ENCODE data around the gene BCAP29. TPM values are rescaled to one million over a fixed set of nuclear protein-coding genes. Genes with fewer than 3 reads are reported as not detected.

BCAP29 gene
- total and polyA plus RNA-seq, 8 donors: 15.2 to 27.6 (median 19.5) TPM

GRCh38 chr7:107582875-107583274 lies 2.8 kb downstream of the BCAP29 start:
- FAIRE-seq (no peak), ATAC-seq (no peak), DNase-seq (no peak)
- H3K27me3 ChIP-seq: no peaks in the 10 kb centered on the region
- TF ChIP-seq CTCF (IDR thresholded peaks at IDR 0.05): no peak
- intact Hi-C loops (cut with DNase I): no loop called here
- no peaks in the 10 kb centered on the region for H3K9me3 ChIP-seq
- H3K36me3 ChIP-seq: no peaks in the 10 kb centered on the region
- no peak overlapping the region for H3K4me3 ChIP-seq
- no peak overlapping the region for H3K27ac ChIP-seq
- peaks cover 0 to 19% (median 9%) of the 10 kb centered on the region in 3 donors for H3K4me1 ChIP-seq
- 90 to 96% methylated on average over 2 of the region's 2 CpGs for WGBS, 2 donors

- WGBS, 2 donors: 84 to 91% methylated on average over 2 of the region's 2 CpGs
- DNase-seq (no peak), ATAC-seq (no peak), FAIRE-seq (no peak)
- intact Hi-C loops (cut with DNase I): no loop called here
- no peaks in the 10 kb centered on the region for H3K27me3 ChIP-seq
- H3K4me1 ChIP-seq: peaks cover 0 to 19% (median 9%) of the 10 kb centered on the region in 3 donors
- H3K9me3 ChIP-seq: no peaks in the 10 kb centered on the region
- no peak overlapping the region for H3K4me3 ChIP-seq
- TF ChIP-seq CTCF (IDR thresholded peaks at IDR 0.05): no peak
- no peaks in the 10 kb centered on the region for H3K36me3 ChIP-seq
- H3K27ac ChIP-seq: no peak overlapping the region
These were observed 4.7 kb downstream of the BCAP29 start for GRCh38 chr7:107584716-107585115.

GRCh38 chr7:107588529-107589130 lies 8.6 kb downstream of the BCAP29 start:
- no peak for FAIRE-seq
- WGBS, 2 donors: 92 to 95% methylated on average over 5 of the region's 5 CpGs
- peaks cover 0 to 3% (median 0%) of the 10 kb centered on the region in 3 donors for H3K4me1 ChIP-seq

GRCh38 chr7:107591421-107591820 lies 11.4 kb downstream of the BCAP29 start:
- Histone ChIP-seq H3K4me3 (no peak overlapping the region), H3K36me3 (peaks cover 0 to 3% (median 0%) of the 10 kb centered on the region in 3 donors), H3K27ac (no peak overlapping the region), H3K4me1 (peaks cover 0 to 3% (median 0%) of the 10 kb centered on the region in 3 donors), H3K27me3 (no peaks in the 10 kb centered on the region), H3K9me3 (no peaks in the 10 kb centered on the region)
- TF ChIP-seq CTCF (IDR thresholded peaks at IDR 0.05): no peak
- intact Hi-C loops (cut with DNase I): no loop called here
- ATAC-seq (no peak), FAIRE-seq (no peak), DNase-seq (no peak)
- 43 to 53% methylated on average over 3 of the region's 3 CpGs for WGBS, 2 donors

More at GRCh38 chr7:107588529-107589130, 8.6 kb downstream of the BCAP29 start:
- no peak for TF ChIP-seq CTCF (IDR thresholded peaks at IDR 0.05)
- no peaks in the 10 kb centered on the region for H3K9me3 ChIP-seq
- H3K27me3 ChIP-seq: no peaks in the 10 kb centered on the region
- no peak for ATAC-seq
- no peak for DNase-seq
- no peak overlapping the region for H3K27ac ChIP-seq
- intact Hi-C loops (cut with DNase I): no loop called here
- H3K36me3 ChIP-seq: no peaks in the 10 kb centered on the region
- no peak overlapping the region for H3K4me3 ChIP-seq

- FAIRE-seq (no peak), DNase-seq (no peak), ATAC-seq (no peak)
- Histone ChIP-seq H3K4me1 (peaks cover 0 to 3% (median 0%) of the 10 kb centered on the region in 3 donors), H3K36me3 (peaks cover 0 to 3% (median 0%) of the 10 kb centered on the region in 3 donors), H3K4me3 (no peak overlapping the region), H3K9me3 (no peaks in the 10 kb centered on the region), H3K27ac (no peak overlapping the region), H3K27me3 (no peaks in the 10 kb centered on the region)
- 97% methylated on average over 5 of the region's 5 CpGs for WGBS, 2 donors
- no peak for TF ChIP-seq CTCF (IDR thresholded peaks at IDR 0.05)
- intact Hi-C loops (cut with DNase I): no loop called here
These were observed 12.4 kb downstream of the BCAP29 start for GRCh38 chr7:107592361-107593024.

Data from pancreas (tissue), 10 donors.